Activated CD4-positive, alpha-beta memory T cell treated with anti-CD3 and anti-CD28 coated beads for 36 hours (primary cell): Measurements from ENCODE around the gene KRTAP2-1. TPM values are rescaled to one million over a fixed set of nuclear protein-coding genes. Genes with fewer than 3 reads are reported as not detected.
"Not testable (repeated sequence)": the region's sequence is repeated elsewhere in the genome, so short reads cannot be mapped to it uniquely, and the experiment has no call there.

ENCODE experiments used
- CTCF ChIA-PET: fragments of 350-600 bp; sonication (Branson Sonifier 250); formaldehyde crosslinking; loops from one replicate; lab custom pipeline; 2021; ENCODE audit warnings: antibody characterized with exemption, inconsistent platforms; lab: Charles Lee
- POLR2A ChIA-PET: fragments of 350-600 bp; sonication (Branson Sonifier 250); formaldehyde crosslinking; loops from one replicate; lab custom pipeline; 2021; ENCODE audit warnings: antibody characterized with exemption; lab: Charles Lee
- DNase-seq: peaks from one replicate; pipeline ENCODE4 v3.0.0-alpha.2; 2020
- H3K27ac Mint-ChIP-seq: one replicate; pipeline ENCODE4 v1.8.0; 2021; ENCODE audit warnings: mixed read lengths
- H3K27me3 Mint-ChIP-seq: one replicate; pipeline ENCODE4 v1.8.0; 2021; ENCODE audit warnings: mixed read lengths
- H3K36me3 Mint-ChIP-seq: one replicate; pipeline ENCODE4 v1.8.0; 2021; ENCODE audit warnings: mixed read lengths
- H3K4me1 Mint-ChIP-seq: one replicate; pipeline ENCODE4 v1.8.0; 2021; ENCODE audit warnings: low read depth, mixed read lengths
- H3K4me3 Mint-ChIP-seq: one replicate; pipeline ENCODE4 v1.8.0; 2021; ENCODE audit warnings: mild to moderate bottlenecking, mixed read lengths
- H3K9me3 Mint-ChIP-seq: one replicate; pipeline ENCODE4 v1.8.0; 2021; ENCODE audit warnings: mixed read lengths
- intact Hi-C: fragments of 100-400 bp; cut with micrococcal nuclease; formaldehyde crosslinking; loops from one replicate; pipeline ENCODE4 v1.15.1; 2023
- total RNA-seq, 2 experiments: library from RNA; stranded (reverse); gene quantifications; one replicate each; pipeline ENCODE4 v1.2.3, GENCODE V29; 2021

Gene KRTAP2-1
- total RNA-seq, 2 experiments from 2014 or later, result not detected

DNA sequence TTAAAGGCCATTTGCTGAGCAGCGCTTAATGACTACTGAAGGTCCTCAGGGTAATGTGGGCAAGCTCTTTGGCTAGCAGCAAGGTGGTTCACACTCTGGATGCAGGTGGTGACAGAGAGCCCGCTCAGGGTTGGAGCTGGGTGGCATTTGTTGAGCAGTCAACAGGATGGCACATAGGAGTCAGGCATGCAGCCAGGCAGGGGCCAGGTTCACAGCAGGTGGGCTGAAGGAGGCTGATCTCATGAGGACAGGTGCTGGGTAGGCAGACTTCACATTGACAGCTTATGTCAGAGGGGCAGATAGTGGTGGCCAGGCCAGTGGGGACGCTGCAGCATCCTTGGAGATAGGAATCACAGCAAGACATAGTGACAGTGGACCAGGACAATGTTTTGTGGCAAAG, 42.7 kb downstream of the KRTAP2-1 start:
- DNase-seq, result no peak
- H3K27me3 Mint-ChIP-seq, result peaks cover 3% of the 10 kb centered on the region
- no peak overlapping the region for H3K4me3 Mint-ChIP-seq
- H3K4me1 Mint-ChIP-seq, result no peaks in the 10 kb centered on the region
- POLR2A ChIA-PET, result no interaction called here
- intact Hi-C loops, result no loop called here
- no peak overlapping the region for H3K27ac Mint-ChIP-seq
- CTCF ChIA-PET, result no interaction called here
- no peaks in the 10 kb centered on the region for H3K9me3 Mint-ChIP-seq
- no peaks in the 10 kb centered on the region for H3K36me3 Mint-ChIP-seq

GRCh38 chr17:41003926-41004325, 43.2 kb downstream of the KRTAP2-1 start:
- ChIA-PET CTCF (no interaction called here), POLR2A (no interaction called here)
- Mint-ChIP-seq H3K4me1 (no peaks in the 10 kb centered on the region), H3K27me3 (peaks cover 4% of the 10 kb centered on the region), H3K36me3 (no peaks in the 10 kb centered on the region), H3K27ac (no peak overlapping the region), H3K4me3 (no peak overlapping the region), H3K9me3 (no peaks in the 10 kb centered on the region)
- intact Hi-C loops, result no loop called here
- no peak for DNase-seq

GRCh38 chr17:41002814-41003213, 44.3 kb downstream of the KRTAP2-1 start:
- ChIA-PET CTCF (no interaction called here), POLR2A (no interaction called here)
- Mint-ChIP-seq H3K4me1 (no peaks in the 10 kb centered on the region), H3K4me3 (no peak overlapping the region), H3K27ac (no peak overlapping the region), H3K9me3 (no peaks in the 10 kb centered on the region), H3K36me3 (no peaks in the 10 kb centered on the region), H3K27me3 (peaks cover 4% of the 10 kb centered on the region)
- DNase-seq, result no peak
- intact Hi-C loops, result no loop called here

GRCh38 chr17:41001795-41002194, 45.3 kb downstream of the KRTAP2-1 start:
- Mint-ChIP-seq H3K9me3 (no peaks in the 10 kb centered on the region), H3K27ac (no peak overlapping the region), H3K4me1 (no peaks in the 10 kb centered on the region), H3K36me3 (no peaks in the 10 kb centered on the region), H3K27me3 (peaks cover 12% of the 10 kb centered on the region), H3K4me3 (no peak overlapping the region)
- ChIA-PET POLR2A (no interaction called here), CTCF (no interaction called here)
- DNase-seq, result no peak
- intact Hi-C loops, result no loop called here

- intact Hi-C loops, H3K36me3 Mint-ChIP-seq, DNase-seq, CTCF ChIA-PET, H3K27ac Mint-ChIP-seq, POLR2A ChIA-PET, H3K4me1 Mint-ChIP-seq, H3K9me3 Mint-ChIP-seq, H3K4me3 Mint-ChIP-seq: not testable (repeated sequence)
- peaks cover 20% of the 10 kb centered on the region for H3K27me3 Mint-ChIP-seq
Measured at GRCh38 chr17:40999563-40999962, 47.6 kb downstream of the KRTAP2-1 start, which contains the start of gene KRTAP3-2. Gene KRTAP3-2 (minus strand): TSS chr17:40999906. CDS start chr17:40999853, 53 bp downstream.

GRCh38 chr17:40997361-40997760, 49.8 kb downstream of the KRTAP2-1 start:
- intact Hi-C loops, result no loop called here
- Mint-ChIP-seq H3K4me1 (no peaks in the 10 kb centered on the region), H3K4me3 (no peak overlapping the region), H3K9me3 (no peaks in the 10 kb centered on the region), H3K27me3 (peaks cover 32% of the 10 kb centered on the region), H3K27ac (no peak overlapping the region), H3K36me3 (no peaks in the 10 kb centered on the region)
- POLR2A ChIA-PET, result no interaction called here
- no peak for DNase-seq
- CTCF ChIA-PET, result no interaction called here

GRCh38 chr17:40996829-40997228, 50.3 kb downstream of the KRTAP2-1 start:
- intact Hi-C loops, result no loop called here
- no peak overlapping the region for H3K4me3 Mint-ChIP-seq
- DNase-seq, result no peak
- H3K4me1 Mint-ChIP-seq, result no peaks in the 10 kb centered on the region
- no peaks in the 10 kb centered on the region for H3K36me3 Mint-ChIP-seq
- ChIA-PET POLR2A (no interaction called here), CTCF (no interaction called here)
- peaks cover 35% of the 10 kb centered on the region for H3K27me3 Mint-ChIP-seq
- H3K27ac Mint-ChIP-seq, result no peak overlapping the region
- H3K9me3 Mint-ChIP-seq, result no peaks in the 10 kb centered on the region

Other genes with a start within 250 kb of the KRTAP2-1 start
- not detected for gene KRT28, start 247.4 kb downstream of the KRTAP2-1 start, total RNA-seq
- 10 to 100 TPM; 28.4 to 35.5 TPM for gene KRT10, start 224.7 kb downstream of the KRTAP2-1 start, total RNA-seq
- gene KRT12, start 180.1 kb downstream of the KRTAP2-1 start, total RNA-seq, result not detected
- gene KRT20, start 162.1 kb downstream of the KRTAP2-1 start, total RNA-seq, result not detected
- not detected for gene KRT23, start 109.7 kb downstream of the KRTAP2-1 start, total RNA-seq
- not detected for gene KRT39, start 80.4 kb downstream of the KRTAP2-1 start, total RNA-seq
- gene KRT40, start 63.0 kb downstream of the KRTAP2-1 start, total RNA-seq, result not detected
- not detected for gene KRTAP3-3, start 53.2 kb downstream of the KRTAP2-1 start, total RNA-seq
- gene KRTAP3-2, start 47.4 kb downstream of the KRTAP2-1 start, total RNA-seq, result not detected
- gene KRTAP3-1, start 38.2 kb downstream of the KRTAP2-1 start, total RNA-seq, result not detected
- gene KRTAP1-5, start 20.1 kb downstream of the KRTAP2-1 start, total RNA-seq, result not detected
- not detected for gene KRTAP1-4, start 17.1 kb downstream of the KRTAP2-1 start, total RNA-seq
- not detected for gene KRTAP1-3, start 12.4 kb downstream of the KRTAP2-1 start, total RNA-seq
- gene KRTAP1-1, start 5.9 kb downstream of the KRTAP2-1 start, total RNA-seq, result not detected
- gene KRTAP2-2, start 7.9 kb upstream of the KRTAP2-1 start, total RNA-seq, result not detected
- not detected for gene KRTAP2-3, start 12.8 kb upstream of the KRTAP2-1 start, total RNA-seq
- not detected for gene KRTAP2-4, start 18.6 kb upstream of the KRTAP2-1 start, total RNA-seq
- not detected for gene KRTAP4-7, start 36.8 kb upstream of the KRTAP2-1 start, total RNA-seq
- not detected for gene KRTAP4-8, start 50.8 kb upstream of the KRTAP2-1 start, total RNA-seq
- gene KRTAP4-16, start 54.9 kb upstream of the KRTAP2-1 start, total RNA-seq, result not detected
- gene KRTAP4-9, start 58.1 kb upstream of the KRTAP2-1 start, total RNA-seq, result not detected
- not detected for gene KRTAP4-11, start 71.1 kb upstream of the KRTAP2-1 start, total RNA-seq
- gene KRTAP4-12, start 76.9 kb upstream of the KRTAP2-1 start, total RNA-seq, result not detected
- gene KRTAP4-6, start 93.2 kb upstream of the KRTAP2-1 start, total RNA-seq, result not detected
- not detected for gene KRTAP4-5, start 102.5 kb upstream of the KRTAP2-1 start, total RNA-seq
- not detected for gene KRTAP4-4, start 113.4 kb upstream of the KRTAP2-1 start, total RNA-seq
- gene KRTAP4-3, start 120.9 kb upstream of the KRTAP2-1 start, total RNA-seq, result not detected
- not detected for gene KRTAP4-2, start 130.9 kb upstream of the KRTAP2-1 start, total RNA-seq
- gene KRTAP4-1, start 137.6 kb upstream of the KRTAP2-1 start, total RNA-seq, result not detected
- gene KRTAP9-1, start 142.6 kb upstream of the KRTAP2-1 start, total RNA-seq, result not detected
- gene KRTAP9-2, start 179.3 kb upstream of the KRTAP2-1 start, total RNA-seq, result not detected
- not detected for gene KRTAP9-3, start 185.1 kb upstream of the KRTAP2-1 start, total RNA-seq
- not detected for gene KRTAP9-8, start 190.7 kb upstream of the KRTAP2-1 start, total RNA-seq
- gene KRTAP9-4, start 202.4 kb upstream of the KRTAP2-1 start, total RNA-seq, result not detected
- not detected for gene KRTAP9-9, start 208.1 kb upstream of the KRTAP2-1 start, total RNA-seq
- gene KRTAP9-6, start 218.1 kb upstream of the KRTAP2-1 start, total RNA-seq, result not detected
- not detected for gene KRTAP9-7, start 228.4 kb upstream of the KRTAP2-1 start, total RNA-seq